Measurements from ENCODE around the gene NUP210.
"Not testable (repeated sequence)": the region's sequence is repeated elsewhere in the genome, so short reads cannot be mapped to it uniquely, and the experiment has no call there.

The NUP210 gene

GRCh38 chr3:13429631-13430291, 9.6 kb upstream of the NUP210 start:
- no peak for DNase-seq

GRCh38 chr3:13428678-13429077, 8.6 kb upstream of the NUP210 start:
- DNase-seq, result not testable (repeated sequence)

DNA sequence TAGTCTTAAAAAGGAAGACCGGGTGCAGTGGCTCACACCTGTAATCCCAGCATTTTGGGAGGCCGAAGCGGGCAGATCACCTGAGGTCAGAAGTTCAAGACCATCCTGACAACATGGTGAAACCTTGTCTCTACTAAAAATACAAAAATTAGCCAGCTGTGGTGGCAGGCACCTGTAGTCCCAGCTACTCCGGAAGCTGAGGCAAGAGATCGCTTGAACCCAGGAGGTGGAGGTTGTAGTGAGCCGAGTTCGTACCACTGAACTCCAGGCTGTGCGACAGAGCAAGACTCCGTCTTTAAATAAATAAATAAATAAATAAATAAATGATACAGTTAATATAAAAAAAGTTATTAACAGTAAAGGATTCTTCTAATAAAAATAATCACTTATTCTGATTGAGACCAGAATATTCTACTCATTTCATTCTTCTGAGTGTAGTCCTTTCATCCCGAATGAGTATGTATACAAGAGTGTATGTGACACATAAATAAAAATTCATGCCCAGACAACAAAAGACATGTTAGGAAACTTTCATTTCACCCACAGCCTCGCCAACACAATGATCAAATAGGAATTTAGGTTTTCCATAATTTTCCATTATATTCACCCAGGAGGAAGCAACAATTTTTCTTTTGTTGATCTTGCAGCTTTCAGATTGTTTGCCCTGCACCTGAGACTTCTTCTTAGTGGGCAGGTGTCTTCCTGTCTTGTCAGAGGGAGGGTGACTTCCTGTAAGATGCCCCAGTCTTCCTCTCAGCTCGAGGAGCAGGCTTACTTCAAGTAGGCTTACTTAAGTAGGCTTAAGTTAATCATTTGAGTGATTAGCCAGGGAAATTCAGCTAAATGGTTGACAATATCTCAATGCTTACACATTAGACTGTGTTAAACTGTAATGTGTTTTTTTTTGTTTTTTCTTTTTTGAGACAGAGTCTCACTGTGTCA, 7.8 kb upstream of the NUP210 start:
- peak; percentile 48 to 69 for DNase-seq

- no peak for DNase-seq
These were observed 6.5 kb upstream of the NUP210 start for GRCh38 chr3:13426591-13426990.

GRCh38 chr3:13425689-13426088, 5.6 kb upstream of the NUP210 start:
- no peak for DNase-seq

DNA sequence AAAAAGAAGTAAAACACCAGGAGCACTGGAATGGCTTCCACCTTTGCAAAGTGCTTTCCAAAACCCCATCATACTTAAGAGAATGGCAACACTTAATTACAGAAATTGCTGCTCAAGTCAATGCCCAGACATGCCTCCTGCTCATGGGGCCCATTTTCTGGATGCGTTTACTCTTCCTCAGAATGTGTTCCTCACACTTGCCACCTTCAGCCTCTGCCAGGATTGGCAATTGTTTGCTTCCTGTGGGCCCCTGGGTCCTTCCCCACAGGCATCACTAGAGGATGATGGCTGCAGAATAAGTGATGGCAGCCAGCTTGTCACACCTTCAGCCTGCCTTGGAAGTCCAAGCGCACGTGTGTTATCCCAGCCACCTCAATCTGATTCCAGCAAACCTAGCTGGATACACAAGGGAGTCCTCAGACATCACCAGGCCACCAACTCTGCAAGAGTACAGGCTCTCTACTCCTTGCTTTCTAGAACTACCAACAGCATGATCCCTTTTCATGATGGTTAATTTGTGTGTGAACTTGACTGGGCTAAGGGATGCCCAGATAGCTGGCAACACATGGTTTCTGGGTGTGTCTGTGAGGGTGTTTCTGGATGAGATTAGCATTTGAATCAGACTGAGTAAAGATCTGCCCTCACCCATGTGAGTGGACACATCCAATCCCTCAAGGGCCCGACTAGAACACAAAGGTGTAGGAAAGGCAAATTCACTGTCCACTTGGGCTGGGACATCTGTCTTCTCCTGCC, 4.9 kb upstream of the NUP210 start:
- DNase-seq, result no peak

DNA sequence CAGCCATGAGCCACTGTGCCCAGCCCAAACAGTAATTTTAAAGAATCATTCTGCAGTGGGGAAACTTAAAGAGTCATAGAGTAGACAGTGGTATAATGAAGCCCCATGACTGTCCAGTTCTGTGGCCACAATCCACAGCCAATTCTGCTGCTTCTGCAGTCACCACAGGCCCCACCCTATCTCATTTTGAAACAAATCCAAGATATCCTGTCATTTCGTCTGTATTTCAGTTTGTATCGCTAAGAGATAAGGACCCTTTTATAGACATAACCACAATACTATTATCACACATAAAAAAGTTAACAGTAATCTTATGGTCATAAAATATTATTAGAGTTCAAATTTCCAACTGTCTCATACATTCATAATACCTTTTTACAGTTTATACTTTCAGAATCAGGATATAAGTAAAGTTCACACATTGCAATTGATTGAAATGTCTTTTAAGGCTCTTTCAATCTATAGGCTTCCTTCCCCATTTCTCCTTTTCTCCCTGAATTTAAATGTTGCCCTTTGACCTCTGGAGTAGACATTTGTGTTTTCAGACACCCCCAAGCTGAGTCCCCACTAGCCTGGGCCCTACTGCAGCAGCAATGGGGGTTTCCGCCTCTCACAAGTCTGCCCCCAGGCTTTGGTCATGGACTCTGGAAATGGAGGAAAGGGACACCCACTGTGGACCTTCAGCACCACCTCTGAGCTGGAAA, 4.2 kb upstream of the NUP210 start:
- no peak for DNase-seq

GRCh38 chr3:13420831-13421765, 976 bp upstream of the NUP210 start:
- DNase-seq, result no peak

- peak in 1 of 2 experiments; percentile 13 for DNase-seq
These were observed 547 bp downstream of the NUP210 start for GRCh38 chr3:13419505-13420044.

GRCh38 chr3:13417166-13417947, 2.8 kb downstream of the NUP210 start:
- no peak for DNase-seq

- no peak for DNase-seq
These were observed 3.9 kb downstream of the NUP210 start for GRCh38 chr3:13415997-13416793.

GRCh38 chr3:13415236-13415986, 4.7 kb downstream of the NUP210 start:
- no peak for DNase-seq

DNA sequence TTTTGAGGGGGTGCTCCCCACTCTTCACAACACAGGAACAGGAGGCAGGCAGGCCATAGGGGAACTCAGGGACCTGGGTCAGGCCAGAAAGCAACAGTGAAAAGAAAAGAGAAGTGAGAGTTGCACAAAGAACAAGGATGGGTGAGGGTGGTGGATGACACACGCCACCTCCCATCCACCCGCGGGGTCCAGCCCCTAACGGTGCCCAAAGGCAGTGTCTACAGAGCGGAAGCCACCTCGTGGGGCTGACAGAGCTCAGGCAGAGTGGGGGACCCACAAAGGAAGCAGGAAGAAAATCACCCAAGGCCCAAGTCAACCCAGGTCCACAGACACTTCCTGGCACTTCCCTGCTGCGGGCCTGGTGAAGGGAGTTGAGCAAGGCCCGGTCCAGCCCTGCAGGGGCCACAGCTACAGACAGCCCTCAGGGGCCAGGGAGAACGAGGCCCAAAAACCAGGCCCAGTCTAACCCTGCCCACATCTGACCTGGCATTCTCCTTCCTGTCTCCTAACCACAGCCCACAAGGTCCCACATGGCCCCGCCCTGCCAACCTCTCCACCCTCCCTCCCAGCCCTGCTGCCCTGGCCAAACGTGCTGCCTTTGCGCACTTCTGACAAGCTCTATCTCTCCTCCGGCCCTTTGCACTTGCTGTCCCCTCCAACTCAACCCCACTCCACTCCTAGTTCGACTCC, 5.9 kb downstream of the NUP210 start:
- DNase-seq, result no peak

DNA sequence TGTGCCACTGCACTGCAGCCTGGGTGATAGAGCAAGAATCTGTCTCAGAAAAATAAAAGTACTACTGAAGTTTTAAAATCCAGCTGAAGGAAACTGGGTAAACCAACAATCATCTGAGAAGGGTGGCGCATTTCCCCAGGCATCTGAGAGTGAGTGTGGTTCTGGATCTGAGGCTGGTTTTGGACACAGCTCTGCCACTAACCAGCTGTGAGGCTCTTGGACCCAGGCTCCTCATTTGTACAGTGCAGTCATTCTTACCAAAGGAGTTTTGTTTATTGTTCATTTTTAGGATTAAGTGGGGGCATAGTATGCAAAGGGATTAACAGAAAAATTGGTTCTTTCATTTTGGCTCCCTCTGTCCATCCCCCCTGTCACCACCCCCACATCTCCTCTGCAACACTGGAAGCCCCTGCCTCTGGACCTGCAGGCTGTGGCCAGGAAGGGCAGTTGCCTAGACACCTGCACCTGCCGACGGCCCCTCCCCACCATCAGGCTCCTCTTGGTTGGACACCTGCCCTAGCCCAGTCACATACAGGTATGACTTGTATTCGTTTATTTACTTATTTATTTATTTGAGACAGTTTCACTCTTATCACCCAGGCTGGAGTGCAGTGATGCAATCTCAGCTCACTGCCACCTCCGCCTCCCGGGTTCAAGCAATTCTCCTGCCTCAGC, 8.8 kb downstream of the NUP210 start:
- DNase-seq, result no peak

- DNase-seq, result no peak
These were observed 11.2 kb downstream of the NUP210 start for GRCh38 chr3:13408890-13409289.

DNA sequence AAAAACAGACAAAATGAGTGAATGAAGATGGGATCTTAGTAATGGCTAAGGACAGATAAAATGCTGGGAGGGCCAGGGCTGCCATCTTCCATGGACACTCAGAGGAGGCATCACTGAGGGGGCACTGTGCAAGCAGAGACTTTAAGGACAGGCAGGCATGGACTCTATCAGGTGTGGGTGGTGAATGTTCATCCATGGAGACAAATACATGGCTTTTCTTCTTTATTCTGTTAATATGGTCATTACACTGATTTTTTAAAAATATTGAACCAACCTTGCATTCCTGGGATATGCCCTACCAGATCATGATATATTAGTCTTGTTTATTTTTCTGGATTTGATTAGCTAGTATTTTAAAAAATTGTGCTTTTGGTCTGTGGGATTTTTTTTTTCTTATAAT, 12.2 kb downstream of the NUP210 start:
- no peak for DNase-seq

DNA sequence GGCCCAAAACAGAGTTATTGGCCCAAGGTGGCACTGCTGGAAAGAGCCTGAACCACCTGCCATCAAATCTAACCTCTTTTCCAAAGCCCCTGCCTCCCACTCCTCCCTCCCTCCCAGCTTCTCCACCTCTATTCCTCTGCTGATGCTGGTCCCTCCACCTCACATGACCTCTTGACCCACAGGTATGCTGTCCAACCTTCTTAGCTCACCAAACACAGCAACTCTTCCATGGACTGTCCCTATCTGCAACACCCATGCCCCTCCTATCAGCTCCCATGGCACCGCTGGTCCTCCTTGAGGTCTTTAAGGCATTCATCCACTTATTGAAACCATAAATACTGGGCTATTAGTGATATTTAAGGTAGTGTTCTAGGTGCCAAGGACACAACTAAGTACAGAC, 12.6 kb downstream of the NUP210 start:
- no peak for DNase-seq

GRCh38 chr3:13406190-13406589, 13.9 kb downstream of the NUP210 start:
- no peak for DNase-seq
